Smooth muscle cell (in vitro differentiated cells): ENCODE results near the gene PTPN20. TPM values are rescaled to one million over a fixed set of nuclear protein-coding genes. Genes with fewer than 3 reads are reported as not detected.

Experiments
- DNase-seq: peaks from one replicate; lab custom pipeline; 2025; ENCODE audit not compliant: unreplicated experiment; lab: John Stamatoyannopoulos, UW
- H2AFZ ChIP-seq: fragments of 200-600 bp; sonication (generic); 2 replicates; pipeline ENCODE4 v1.6.0; 2016; ENCODE audit warnings: antibody characterized with exemption, low read depth, mild to moderate bottlenecking
- H3F3A ChIP-seq: fragments of 200-600 bp; sonication (generic); 2 replicates; pipeline ENCODE4 v1.6.0; 2017; ENCODE audit warnings: antibody characterized with exemption, low read depth
- H3K27ac ChIP-seq: fragments of 200-600 bp; sonication (generic); 2 replicates; pipeline ENCODE4 v1.5.1; 2016; ENCODE audit warnings: low read depth, mild to moderate bottlenecking
- H3K27me3 ChIP-seq: fragments of 200-600 bp; sonication (generic); 2 replicates; pipeline ENCODE4 v1.6.1; 2016; ENCODE audit warnings: low read depth, mild to moderate bottlenecking
- H3K36me3 ChIP-seq: fragments of 200-600 bp; sonication (generic); 2 replicates; pipeline ENCODE4 v1.5.1; 2016; ENCODE audit warnings: low read depth
- H3K4me1 ChIP-seq: fragments of 200-600 bp; sonication (generic); 2 replicates; pipeline ENCODE4 v1.5.1; 2016; ENCODE audit warnings: low read depth
- H3K4me2 ChIP-seq: fragments of 200-600 bp; sonication (generic); 2 replicates; pipeline ENCODE4 v1.6.0; 2016; ENCODE audit warnings: mild to moderate bottlenecking
- H3K4me3 ChIP-seq: fragments of 200-600 bp; sonication (generic); 2 replicates; pipeline ENCODE4 v1.5.1; 2016; ENCODE audit warnings: mild to moderate bottlenecking
- H3K79me2 ChIP-seq: fragments of 200-600 bp; sonication (generic); 2 replicates; pipeline ENCODE4 v1.6.0; 2016; ENCODE audit warnings: low read depth, mild to moderate bottlenecking
- H3K9ac ChIP-seq: fragments of 200-600 bp; sonication (generic); 2 replicates; pipeline ENCODE4 v1.6.0; 2016; ENCODE audit warnings: low read depth
- H3K9me3 ChIP-seq: fragments of 200-600 bp; sonication (generic); replicated peaks from 2 replicates; pipeline ENCODE4 v1.5.1; 2016; ENCODE audit warnings: low read depth
- H4K20me1 ChIP-seq: fragments of 200-600 bp; sonication (generic); 2 replicates; pipeline ENCODE4 v1.6.0; 2016; ENCODE audit warnings: low read depth
- WGBS: methylation state at CpG from one replicate; pipeline ENCODE4 v1.1.7; 2016; ENCODE audit warnings: low lambda C conversion rate; 5-methylcytosine and 5-hydroxymethylcytosine counted together
- polyA plus RNA-seq: library from polyadenylated mRNA; unstranded; fragments of >200 nt; fragmentation: Nextera tagmentation; extraction: Ambion mirVana; gene quantifications from 2 replicates; pipeline ENCODE4 v1.2.1, GENCODE V29; 2016
- total RNA-seq: library from RNA; depleted of rRNA; stranded (reverse); fragments of >200 nt; gene quantifications from 2 replicates; pipeline ENCODE4 v1.2.3, GENCODE V29; 2014
- TF ChIP-seq, protein P1 (sequence below): fragments of 200-600 bp; sonication (generic); IDR thresholded peaks from 2 replicates; pipeline ENCODE4 v1.5.1; 2017; ENCODE audit warnings: borderline replicate concordance, mild to moderate bottlenecking, antibody characterized with exemption; ENCODE audit not compliant: insufficient read depth, poor library complexity, severe bottlenecking

PTPN20 gene
- total and polyA plus RNA-seq, 2 experiments from 2014 or later, result not detected

DNA sequence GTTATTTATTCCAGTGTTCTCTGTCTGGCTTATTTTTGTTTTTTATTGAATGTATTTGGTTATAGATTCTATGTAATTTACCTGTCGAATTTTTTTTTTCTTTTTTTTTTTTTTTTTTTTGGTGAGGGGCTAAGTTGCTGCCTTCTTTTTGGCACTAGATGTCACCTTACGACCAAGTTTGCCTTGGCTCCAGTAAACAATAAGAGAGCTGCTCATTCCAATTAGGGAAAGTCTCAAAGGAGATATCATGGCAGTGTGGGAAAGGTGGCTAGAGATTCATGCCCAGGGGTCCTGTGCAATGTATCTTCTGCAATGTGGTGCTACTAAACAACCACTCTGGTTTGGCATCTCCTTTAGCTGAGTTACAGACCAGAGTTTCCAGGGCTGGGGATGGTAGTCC is 84.0 kb downstream of the PTPN20 start:
- H3K27ac ChIP-seq, result no peak overlapping the region
- H3K4me1 ChIP-seq, result no peaks in the 10 kb centered on the region
- H3F3A ChIP-seq, result no peaks in the 10 kb centered on the region
- H3K27me3 ChIP-seq, result no peaks in the 10 kb centered on the region
- H3K9me3 ChIP-seq, result no peaks in the 10 kb centered on the region
- no peak overlapping the region for H2AFZ ChIP-seq
- no peaks in the 10 kb centered on the region for H3K79me2 ChIP-seq
- no peaks in the 10 kb centered on the region for H4K20me1 ChIP-seq
- H3K36me3 ChIP-seq, result no peaks in the 10 kb centered on the region
- WGBS, result 56% methylated on average over 2 of the region's 2 CpGs
- no peak overlapping the region for H3K9ac ChIP-seq
- TF ChIP-seq, protein P1, sequence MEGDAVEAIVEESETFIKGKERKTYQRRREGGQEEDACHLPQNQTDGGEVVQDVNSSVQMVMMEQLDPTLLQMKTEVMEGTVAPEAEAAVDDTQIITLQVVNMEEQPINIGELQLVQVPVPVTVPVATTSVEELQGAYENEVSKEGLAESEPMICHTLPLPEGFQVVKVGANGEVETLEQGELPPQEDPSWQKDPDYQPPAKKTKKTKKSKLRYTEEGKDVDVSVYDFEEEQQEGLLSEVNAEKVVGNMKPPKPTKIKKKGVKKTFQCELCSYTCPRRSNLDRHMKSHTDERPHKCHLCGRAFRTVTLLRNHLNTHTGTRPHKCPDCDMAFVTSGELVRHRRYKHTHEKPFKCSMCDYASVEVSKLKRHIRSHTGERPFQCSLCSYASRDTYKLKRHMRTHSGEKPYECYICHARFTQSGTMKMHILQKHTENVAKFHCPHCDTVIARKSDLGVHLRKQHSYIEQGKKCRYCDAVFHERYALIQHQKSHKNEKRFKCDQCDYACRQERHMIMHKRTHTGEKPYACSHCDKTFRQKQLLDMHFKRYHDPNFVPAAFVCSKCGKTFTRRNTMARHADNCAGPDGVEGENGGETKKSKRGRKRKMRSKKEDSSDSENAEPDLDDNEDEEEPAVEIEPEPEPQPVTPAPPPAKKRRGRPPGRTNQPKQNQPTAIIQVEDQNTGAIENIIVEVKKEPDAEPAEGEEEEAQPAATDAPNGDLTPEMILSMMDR, result peak; percentile 27
- H3K4me3 ChIP-seq, result no peak overlapping the region
- DNase-seq, result no peak
- H3K4me2 ChIP-seq, result no peak overlapping the region

DNA sequence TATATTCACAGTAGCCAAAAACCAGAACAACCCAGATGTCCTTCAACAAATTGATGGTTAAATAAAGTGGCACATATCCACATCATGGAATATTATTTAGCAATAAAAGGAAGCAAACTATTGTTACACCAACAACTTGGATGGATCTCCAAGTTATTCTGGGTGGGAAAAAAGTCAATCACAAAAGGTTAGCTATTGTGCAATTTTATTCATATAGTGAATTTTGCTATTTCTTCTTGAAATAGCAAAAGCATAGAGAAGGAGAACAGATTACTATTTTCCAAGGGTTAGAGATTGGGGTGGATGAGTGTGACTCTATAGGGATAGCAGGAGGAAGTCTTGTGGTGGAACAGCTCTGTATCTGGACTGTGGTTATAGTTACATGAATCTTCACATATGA is 87.0 kb downstream of the PTPN20 start:
- no peaks in the 10 kb centered on the region for H4K20me1 ChIP-seq
- no peak overlapping the region for H3K4me2 ChIP-seq
- no peak overlapping the region for H2AFZ ChIP-seq
- H3K4me1 ChIP-seq, result no peaks in the 10 kb centered on the region
- no peaks in the 10 kb centered on the region for H3K79me2 ChIP-seq
- no peak overlapping the region for H3K4me3 ChIP-seq
- no peak for DNase-seq
- no peaks in the 10 kb centered on the region for H3K27me3 ChIP-seq
- H3F3A ChIP-seq, result no peaks in the 10 kb centered on the region
- no peaks in the 10 kb centered on the region for H3K9me3 ChIP-seq
- H3K36me3 ChIP-seq, result no peaks in the 10 kb centered on the region
- H3K27ac ChIP-seq, result no peak overlapping the region
- H3K9ac ChIP-seq, result no peak overlapping the region
- TF ChIP-seq, protein P1, result no peak

DNA sequence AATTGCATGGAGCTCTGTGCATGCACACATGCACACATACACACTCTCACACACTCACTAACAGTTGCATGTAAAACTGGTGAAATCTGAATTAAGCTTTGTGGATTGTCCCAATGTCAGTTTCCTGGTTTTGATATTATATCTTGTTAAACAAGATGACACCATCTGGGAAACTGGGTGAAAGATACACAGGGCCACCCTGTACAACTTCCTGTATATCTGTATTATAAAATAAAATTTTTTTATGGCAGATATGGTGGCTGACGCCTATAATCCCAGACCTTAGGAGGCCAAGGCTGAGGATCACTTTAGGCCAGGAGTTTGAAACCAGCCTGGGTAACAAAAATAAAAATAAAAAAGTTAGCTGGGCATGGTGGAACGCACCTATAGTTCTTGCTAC is 87.4 kb downstream of the PTPN20 start:
- no peak overlapping the region for H3K4me3 ChIP-seq
- H4K20me1 ChIP-seq, result no peaks in the 10 kb centered on the region
- TF ChIP-seq, protein P1, result no peak
- H3K27me3 ChIP-seq, result no peaks in the 10 kb centered on the region
- H3K9me3 ChIP-seq, result no peaks in the 10 kb centered on the region
- no peaks in the 10 kb centered on the region for H3K36me3 ChIP-seq
- H3K79me2 ChIP-seq, result no peaks in the 10 kb centered on the region
- no peak overlapping the region for H3K4me2 ChIP-seq
- WGBS, result 89% methylated on average over 2 of the region's 2 CpGs
- no peak overlapping the region for H3K27ac ChIP-seq
- H3K9ac ChIP-seq, result no peak overlapping the region
- H2AFZ ChIP-seq, result no peak overlapping the region
- H3K4me1 ChIP-seq, result no peaks in the 10 kb centered on the region
- no peak for DNase-seq
- H3F3A ChIP-seq, result no peaks in the 10 kb centered on the region

DNA sequence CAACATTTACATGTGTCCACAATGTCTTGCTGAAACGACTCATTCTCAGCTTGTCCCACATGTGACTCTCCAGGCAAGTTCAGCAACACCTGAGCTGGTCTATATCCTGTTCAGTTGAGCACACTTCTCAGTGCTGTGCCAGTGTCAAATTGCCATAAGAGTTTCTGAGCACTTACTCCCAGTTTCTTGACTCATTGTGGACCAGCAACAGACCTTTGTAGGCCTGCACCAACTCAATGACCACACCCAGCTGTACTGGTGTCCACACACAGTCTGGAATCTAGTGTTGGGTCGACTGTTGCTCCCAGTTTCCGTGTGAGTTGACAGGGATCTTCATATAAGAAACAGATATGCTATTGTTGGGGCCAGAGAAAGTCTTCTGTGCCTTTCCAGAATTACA is 88.0 kb downstream of the PTPN20 start:
- no peak for DNase-seq
- 85% methylated on average over 3 of the region's 3 CpGs for WGBS
- no peak overlapping the region for H3K4me3 ChIP-seq
- no peaks in the 10 kb centered on the region for H3K36me3 ChIP-seq
- TF ChIP-seq, protein P1, result no peak
- H3K79me2 ChIP-seq, result no peaks in the 10 kb centered on the region
- no peaks in the 10 kb centered on the region for H4K20me1 ChIP-seq
- no peak overlapping the region for H2AFZ ChIP-seq
- no peak overlapping the region for H3K27ac ChIP-seq
- H3F3A ChIP-seq, result no peaks in the 10 kb centered on the region
- H3K4me2 ChIP-seq, result no peak overlapping the region
- H3K9ac ChIP-seq, result no peak overlapping the region
- H3K9me3 ChIP-seq, result no peaks in the 10 kb centered on the region
- H3K4me1 ChIP-seq, result no peaks in the 10 kb centered on the region
- H3K27me3 ChIP-seq, result no peaks in the 10 kb centered on the region
